Measurements from ENCODE around the gene MROH9. TPM values are rescaled to one million over a fixed set of nuclear protein-coding genes. Genes with fewer than 3 reads are reported as not detected.

The MROH9 gene, protein sequence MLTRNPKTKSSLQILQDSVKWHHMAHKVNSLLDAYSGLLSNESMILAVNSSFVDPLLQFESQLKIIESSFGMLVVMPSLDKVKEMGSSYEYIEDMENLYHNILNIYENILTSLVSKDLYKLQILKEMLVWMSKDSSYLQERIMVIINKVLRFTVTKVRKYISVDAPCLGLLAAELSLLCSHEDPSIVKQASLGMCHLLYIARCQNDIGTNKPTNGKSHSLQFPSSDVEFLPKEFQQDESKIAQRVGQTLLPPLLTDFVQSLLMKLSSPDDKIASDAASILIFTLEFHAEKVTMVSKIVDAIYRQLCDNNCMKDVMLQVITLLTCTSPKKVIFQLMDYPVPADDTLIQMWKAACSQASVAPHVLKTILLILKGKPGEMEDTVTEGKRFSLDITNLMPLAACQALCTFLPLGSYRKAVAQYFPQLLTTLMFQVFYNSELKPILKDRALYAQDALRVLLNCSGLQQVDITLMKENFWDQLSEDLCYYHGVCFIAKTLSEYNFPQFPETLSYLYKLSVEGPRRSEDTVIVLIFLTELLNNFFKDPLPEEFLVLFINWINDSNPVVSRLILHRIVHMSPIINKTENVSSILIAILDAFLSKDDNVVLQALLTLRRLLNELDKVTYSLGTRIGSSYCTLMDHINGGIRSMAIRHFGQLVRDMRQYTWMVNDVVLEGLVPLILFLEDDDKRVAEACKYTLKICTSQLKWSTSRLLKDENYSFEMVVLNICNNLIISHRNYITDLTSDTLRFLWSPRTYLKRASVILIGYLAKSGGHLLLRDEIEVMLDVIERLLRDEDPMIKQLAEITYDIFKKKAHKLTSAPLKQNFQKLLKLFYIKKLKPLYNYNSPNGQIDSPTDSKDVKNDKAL
- total RNA-seq (2014; rRNA removed; shearing (Covaris generic)): not detected in 2 replicates

DNA sequence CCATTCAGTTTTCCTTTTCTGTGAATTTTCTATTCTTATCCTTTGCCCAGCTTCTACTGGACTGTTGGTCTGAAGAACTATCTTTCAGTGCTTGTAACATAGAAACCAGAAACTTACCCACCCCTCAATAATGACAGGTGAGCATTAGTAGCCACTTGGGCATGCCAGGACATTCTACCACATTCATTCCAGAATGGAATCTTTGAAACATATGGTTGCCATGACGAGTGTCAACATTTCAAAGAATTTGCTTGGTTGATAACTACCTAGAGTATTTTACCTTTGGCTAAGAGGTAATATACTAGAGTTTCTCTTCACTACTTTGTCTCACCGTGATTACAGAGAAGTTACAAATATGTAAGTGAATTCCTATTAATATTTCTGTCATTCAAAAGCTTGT is at the start of gene MROH9:
Gene MROH9, plus strand, starts transcription at position 304 of the 400 bp plus-strand sequence. CDS start 10,023 bp downstream, outside the sequence.

DNA sequence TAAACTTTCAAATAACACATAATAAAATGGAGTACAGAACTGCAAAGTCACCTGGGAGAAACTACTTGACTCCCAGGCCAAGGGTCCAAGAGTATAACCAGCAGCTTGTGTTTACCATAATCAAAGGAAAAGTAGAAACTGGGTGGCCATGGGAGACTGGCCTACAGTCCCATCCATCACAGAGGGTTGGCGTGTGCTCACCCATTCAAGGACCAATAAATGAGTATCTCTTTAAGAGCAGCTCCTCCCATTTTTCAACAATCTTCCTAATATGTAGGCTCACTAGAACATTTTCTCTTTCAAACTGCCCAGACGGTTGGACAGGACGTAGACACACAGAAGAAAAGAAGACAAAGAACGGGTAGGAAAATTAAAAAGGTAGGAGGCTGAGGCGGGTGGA is 155.3 kb downstream of the MROH9 start, which contains the start of gene FMO3:
Gene FMO3, plus strand, starts transcription at position 302 of the 400 bp plus-strand sequence. CDS start 1,754 bp downstream, outside the sequence.

Small RNA genes within 50 kb of the gene (small RNA-seq; reads per million reads assigned to genes)
- gene MIR1295A: not detected

Other genes with a start within 250 kb of the MROH9 start
- gene FMO3, start 155.4 kb downstream of the MROH9 start, total RNA-seq (2014; rRNA removed; shearing (Covaris generic)): not detected in 2 replicates
- gene FMO2, start 249.8 kb downstream of the MROH9 start, total RNA-seq (2014; rRNA removed; shearing (Covaris generic)): not detected in 2 replicates